IPS DF 19.7 (cell line): Measurements from ENCODE around the gene PSMD2.

Experiments
- DNase-seq: peaks from one replicate; pipeline ENCODE4 v3.0.0-alpha.2; 2013; ENCODE audit warnings: low read depth, low spot score

Gene PSMD2

DNA sequence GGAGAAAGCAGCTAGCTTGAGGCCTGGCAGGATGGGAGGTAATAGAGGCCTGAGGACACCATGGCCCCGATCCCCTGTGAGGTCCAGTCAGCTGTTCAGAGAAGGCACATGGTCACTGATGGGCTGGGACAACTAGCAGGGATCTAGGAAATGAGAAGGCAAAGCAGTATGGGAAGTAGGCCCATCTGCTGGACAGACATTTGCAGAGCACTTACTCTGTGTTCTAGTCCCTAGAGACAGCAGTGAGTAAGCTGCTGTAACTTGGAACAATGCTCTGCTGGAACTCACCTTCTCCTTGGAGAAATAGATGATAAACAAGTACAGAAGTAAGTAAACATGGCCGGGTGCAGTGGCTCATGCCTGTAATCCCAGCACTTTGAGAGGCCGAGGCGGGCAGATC is 16.1 kb upstream of the PSMD2 start:
- no peak for DNase-seq

GRCh38 chr3:184283681-184284080 is 15.4 kb upstream of the PSMD2 start:
- DNase-seq: no peak

GRCh38 chr3:184284696-184285095 is 14.3 kb upstream of the PSMD2 start:
- DNase-seq: peak; percentile 70

DNA sequence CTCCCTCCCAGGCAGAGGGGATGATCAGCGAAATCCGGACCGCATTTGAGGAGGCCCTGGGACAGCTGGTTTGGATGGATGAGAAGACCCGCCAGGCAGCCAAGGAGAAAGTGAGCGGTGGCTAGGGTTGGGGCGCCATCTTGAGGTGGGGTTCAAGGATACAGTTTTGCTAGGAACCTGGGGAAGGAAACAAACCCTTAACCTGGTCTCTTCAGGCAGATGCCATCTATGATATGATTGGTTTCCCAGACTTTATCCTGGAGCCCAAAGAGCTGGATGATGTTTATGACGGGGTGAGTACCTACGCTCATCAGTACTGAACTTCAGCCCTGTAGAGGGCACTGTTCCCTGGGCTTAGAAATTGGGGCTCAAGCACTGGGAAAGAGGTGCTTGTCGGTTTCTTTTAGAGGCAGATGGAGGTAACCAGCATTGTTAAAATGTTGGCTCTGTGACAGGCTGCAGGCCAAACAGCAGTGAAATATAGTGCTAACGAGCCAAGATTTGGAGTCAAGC is 9.6 kb upstream of the PSMD2 start:
- DNase-seq: peak; percentile 23

GRCh38 chr3:184290331-184290730 is 8.7 kb upstream of the PSMD2 start:
- no peak for DNase-seq

DNA sequence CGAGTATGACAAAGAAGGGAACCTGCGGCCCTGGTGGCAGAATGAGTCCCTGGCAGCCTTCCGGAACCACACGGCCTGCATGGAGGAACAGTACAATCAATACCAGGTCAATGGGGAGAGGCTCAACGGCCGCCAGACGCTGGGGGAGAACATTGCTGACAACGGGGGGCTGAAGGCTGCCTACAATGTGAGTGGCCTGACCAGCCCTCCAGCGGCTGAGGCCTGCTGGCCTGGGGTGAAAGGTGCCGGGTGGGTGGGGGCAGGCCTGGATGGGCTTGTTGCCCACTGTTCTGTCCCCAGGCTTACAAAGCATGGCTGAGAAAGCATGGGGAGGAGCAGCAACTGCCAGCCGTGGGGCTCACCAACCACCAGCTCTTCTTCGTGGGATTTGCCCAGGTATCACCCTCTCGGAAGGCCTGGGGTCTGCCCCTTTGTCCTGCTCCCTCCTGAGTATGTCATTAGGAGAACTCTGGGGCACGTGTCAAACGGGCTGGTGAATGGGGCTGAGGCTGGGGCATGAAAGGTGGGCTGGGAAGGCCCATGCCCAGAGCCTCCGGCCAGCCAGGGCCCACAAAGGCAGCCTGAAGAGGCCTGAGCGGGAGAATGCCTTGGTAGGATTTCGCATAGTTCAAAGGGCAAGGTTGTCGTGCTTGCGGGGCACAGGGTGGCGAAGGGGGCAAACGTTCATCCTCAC is 7.8 kb upstream of the PSMD2 start:
- no peak for DNase-seq

DNA sequence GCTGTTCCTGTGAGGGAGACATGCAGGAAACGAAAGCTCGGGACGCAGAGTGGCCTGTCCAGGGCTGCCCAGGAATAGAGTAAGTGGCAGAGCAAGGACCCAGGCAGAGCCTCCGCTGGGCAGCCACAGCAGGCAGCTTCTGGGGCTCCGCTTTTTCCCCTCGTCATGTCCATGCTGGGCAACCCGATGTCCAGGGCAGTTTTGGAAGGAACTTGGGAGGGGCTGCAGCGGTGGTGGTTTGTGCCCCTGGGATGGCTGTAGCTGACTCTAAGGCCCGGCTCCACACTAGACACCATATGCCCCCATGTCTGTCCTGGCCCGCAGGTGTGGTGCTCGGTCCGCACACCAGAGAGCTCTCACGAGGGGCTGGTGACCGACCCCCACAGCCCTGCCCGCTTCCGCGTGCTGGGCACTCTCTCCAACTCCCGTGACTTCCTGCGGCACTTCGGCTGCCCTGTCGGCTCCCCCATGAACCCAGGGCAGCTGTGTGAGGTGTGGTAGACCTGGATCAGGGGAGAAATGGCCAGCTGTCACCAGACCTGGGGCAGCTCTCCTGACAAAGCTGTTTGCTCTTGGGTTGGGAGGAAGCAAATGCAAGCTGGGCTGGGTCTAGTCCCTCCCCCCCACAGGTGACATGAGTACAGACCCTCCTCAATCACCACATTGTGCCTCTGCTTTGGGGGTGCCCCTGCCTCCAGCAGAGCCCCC is 7.1 kb upstream of the PSMD2 start:
- no peak for DNase-seq

DNA sequence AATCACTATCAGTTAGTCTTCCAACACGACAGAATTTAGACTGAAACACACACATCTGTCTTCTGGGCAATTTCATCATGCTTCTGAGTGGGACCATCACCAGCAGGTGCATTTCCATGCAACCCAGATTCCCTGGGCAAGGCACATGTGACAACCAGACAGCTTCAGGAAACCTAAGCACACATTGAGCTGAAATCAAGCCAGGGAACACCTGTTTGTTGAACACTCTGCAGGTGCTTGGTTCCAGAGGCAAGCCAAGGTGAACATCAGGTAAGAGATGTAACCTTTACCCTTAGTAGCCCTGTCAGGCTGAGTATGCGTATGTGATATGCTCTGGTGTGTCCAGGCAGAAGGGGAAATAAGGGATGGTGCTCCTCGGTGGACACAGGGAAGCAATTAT is 3.3 kb upstream of the PSMD2 start:
- no peak for DNase-seq

DNA sequence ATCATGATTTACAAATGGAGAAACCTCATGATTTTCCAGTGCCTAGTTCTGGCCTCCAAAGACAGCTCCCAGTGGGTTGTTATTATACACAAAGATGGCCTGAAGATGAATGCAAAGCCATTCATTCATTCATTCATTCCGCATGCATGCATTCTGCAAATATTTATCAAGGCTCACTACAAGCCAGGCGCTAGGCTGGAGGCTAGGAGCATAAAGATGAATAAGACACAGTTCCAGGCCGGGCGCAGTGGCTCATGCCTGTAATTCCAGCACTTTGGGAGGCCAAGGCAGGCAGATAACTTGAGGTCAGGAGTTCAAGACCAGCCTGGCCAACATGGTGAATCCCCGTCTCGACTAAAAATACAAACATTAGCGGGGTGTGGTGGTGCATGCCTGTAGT is 2.4 kb upstream of the PSMD2 start:
- no peak for DNase-seq

DNA sequence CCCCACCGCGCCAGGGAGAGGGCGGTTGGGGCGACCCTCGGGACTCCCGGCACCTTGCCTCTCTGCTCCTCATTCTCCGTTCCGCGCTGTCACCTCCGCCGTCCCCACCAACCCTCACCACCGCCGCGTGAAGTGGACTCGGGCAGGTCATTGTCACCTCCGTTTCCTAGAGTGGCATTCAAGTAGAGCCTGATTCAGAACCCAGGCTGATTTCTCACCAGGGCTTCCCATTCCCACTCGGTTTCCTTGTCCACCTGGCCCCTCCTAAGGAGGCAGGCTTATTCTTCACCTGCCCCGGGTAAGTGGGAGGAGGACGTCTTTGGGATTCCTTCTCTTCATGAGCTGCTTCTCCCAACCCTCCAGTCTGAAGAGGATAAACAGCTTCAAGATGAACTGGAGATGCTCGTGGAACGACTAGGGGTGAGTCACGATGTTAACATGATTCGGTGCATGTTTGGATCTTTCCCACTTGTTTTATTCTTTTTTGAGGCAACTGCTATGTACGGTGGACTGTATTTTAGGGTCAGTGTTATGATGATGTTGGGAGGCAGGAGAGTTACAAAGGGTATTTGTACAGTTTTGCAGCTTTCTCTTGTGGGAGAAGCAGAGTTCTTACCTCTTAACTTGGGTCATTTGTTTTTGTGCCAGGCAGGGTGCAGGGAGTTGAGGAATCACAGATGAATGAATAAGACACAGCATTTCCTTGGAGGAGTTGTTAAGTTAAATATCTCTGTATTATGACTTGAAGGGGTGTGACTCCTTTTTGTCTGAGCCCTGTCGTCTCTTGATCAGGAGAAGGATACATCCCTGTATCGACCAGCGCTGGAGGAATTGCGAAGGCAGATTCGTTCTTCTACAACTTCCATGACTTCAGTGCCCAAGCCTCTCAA is 692 bp downstream of the PSMD2 start:
- DNase-seq: no peak

DNA sequence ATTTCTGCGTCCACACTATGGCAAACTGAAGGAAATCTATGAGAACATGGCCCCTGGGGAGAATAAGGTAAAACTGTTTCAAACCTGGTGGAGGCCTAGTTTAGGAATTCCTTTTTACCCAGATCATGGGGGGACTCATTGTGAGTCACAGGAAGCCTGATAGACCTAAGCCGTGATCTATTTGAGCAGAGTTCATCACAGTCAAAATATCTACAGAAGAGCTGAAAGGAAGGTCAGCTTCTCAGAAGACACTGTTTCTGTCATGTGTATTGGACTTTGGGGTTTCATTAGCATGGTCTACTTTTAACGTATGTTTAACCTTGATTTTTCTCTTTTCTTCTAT is 1.3 kb downstream of the PSMD2 start:
- DNase-seq: no peak

DNA sequence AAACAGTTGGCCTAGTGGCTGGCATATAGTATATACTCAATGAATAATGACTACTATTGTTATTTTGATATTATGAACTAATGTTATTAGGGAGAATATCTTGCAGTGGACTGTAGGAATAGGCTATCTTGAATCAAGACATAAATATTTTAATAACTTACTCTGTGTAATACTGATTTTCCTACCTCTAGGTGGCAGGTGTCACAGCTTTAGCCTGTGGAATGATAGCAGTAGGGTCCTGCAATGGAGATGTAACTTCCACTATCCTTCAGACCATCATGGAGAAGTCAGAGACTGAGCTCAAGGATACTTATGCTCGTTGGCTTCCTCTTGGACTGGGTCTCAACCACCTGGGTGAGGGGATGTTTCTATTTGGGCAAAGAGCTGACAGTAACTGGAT is 6.5 kb downstream of the PSMD2 start:
- DNase-seq: no peak

- no peak for DNase-seq
These were observed 7.4 kb downstream of the PSMD2 start for GRCh38 chr3:184306341-184306972.

- no peak for DNase-seq
These were observed 8.9 kb downstream of the PSMD2 start for GRCh38 chr3:184307915-184308314.

DNA sequence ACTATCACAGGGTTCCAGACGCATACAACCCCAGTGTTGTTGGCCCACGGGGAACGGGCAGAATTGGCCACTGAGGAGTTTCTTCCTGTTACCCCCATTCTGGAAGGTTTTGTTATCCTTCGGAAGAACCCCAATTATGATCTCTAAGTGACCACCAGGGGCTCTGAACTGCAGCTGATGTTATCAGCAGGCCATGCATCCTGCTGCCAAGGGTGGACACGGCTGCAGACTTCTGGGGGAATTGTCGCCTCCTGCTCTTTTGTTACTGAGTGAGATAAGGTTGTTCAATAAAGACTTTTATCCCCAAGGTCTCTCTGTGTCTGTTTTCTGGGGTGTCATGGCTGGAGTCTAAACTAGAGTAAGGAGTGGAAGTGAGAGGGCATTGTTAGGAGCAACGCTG is 9.7 kb downstream of the PSMD2 start:
- DNase-seq: no peak

- no peak for DNase-seq
These were observed 12.6 kb downstream of the PSMD2 start for GRCh38 chr3:184311633-184312032.

GRCh38 chr3:184314363-184314699 is 15.3 kb downstream of the PSMD2 start, which contains the start of gene EIF4G1:
TSS of gene EIF4G1 (plus strand) at chr3:184314606. CDS start at chr3:184315797, 1,191 bp downstream.
- peak; percentile 38 for DNase-seq

- DNase-seq: no peak
These were observed 15.9 kb downstream of the PSMD2 start for GRCh38 chr3:184314700-184315542.

DNA sequence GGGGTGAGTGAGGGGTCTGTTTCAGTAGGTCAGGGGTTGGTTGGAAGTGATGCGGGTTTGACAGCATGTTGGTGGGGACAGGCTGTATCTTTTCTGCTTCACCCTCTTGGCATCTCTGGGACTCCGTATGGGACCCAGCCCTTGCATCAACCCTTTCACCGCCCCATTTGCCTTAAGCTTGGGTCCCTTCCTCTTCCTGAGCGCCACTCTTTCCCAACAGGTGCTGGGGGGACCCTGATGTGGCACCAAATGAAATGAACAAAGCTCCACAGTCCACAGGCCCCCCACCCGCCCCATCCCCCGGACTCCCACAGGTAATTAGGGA is 16.5 kb downstream of the PSMD2 start:
- DNase-seq: no peak

DNA sequence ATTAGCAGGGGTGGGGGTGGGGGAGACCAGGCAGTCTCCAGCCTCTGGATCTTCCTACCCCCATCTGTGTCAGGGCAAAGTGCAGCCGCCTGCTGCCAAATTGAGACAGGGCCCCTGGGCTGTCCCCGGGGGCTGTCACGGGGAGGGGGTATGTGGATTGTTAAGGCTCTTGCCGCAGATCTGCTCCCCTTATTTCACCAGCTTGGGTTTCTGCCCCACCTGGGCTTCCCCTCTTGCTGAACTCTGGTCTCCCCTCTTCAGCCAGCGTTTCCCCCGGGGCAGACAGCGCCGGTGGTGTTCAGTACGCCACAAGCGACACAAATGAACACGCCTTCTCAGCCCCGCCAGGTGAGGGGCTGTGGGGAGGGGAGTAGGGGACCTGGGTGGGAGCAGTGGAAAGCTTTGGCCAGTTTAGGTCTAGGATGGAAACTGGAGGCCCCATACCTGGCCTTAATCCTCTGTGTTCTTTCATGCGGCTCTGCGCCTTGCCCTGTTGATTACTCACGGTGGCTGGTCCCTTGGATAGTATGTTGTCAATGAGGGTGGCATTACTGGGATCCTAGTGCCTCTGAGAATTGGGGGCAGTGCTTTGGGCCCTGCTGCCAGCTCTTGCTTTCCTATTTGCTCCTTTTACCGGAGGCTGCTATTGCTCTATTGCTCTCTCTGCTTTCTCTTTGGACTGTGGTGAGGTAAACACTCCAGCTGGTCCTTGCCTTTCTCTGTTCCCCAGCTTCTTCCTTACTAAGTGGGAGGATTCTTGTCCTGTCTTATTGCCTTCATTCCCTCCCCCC is 17.0 kb downstream of the PSMD2 start:
- no peak for DNase-seq
